GM21360 (cell line): ENCODE data around the gene LPP.
"Not testable (repeated sequence)": the region's sequence is repeated elsewhere in the genome, so short reads cannot be mapped to it uniquely, and the experiment has no call there.

Source experiments
- ATAC-seq: cut with Tn5 transposase; IDR thresholded peaks from one replicate; pipeline ENCODE4 v1.9.1; 2021; ENCODE audit warnings: mild to moderate bottlenecking, moderate library complexity; ENCODE audit not compliant: unreplicated experiment

LPP gene

DNA sequence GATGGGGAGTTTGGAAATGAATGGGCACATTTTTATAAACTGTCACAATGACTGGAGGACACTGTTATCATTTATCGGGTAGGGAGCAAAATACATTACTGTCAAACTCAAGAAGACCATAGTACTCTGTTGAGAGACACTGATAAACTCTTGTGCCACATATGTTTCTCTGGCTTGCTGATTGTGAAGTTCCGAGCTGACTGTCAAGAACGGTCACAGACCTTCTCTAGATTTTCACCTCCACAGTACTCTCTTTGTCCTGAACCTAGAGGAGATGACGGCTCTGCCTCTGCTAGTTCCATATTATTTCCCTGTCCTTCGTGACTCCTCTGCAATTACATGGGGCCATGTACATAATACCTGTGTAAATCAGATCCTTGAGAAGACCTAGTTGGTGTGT is 451.9 kb downstream of the LPP start:
- no peak for ATAC-seq

DNA sequence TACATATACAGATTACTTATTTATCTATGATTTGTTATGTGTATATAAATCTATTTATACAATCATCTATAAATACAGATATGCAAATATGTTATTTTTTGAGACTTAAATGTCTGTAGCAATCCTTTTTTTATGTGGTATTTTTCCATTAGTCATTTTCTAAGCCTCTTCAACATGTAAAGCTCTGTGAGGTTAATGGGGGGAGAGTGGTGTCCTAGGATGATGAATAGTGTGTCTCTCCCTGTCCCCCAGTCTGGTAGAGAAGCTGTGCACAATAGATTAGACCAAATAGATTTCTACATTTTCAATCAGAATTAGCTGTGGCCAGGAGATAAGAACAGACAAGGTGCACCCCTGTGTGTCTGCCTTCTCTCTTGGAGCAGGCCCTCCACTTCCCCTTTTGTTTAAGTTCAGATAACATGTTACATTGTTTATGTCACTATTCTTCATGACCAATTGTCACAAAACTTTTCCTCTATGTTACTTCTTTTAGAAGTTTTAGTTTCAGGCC is 453.9 kb downstream of the LPP start:
- ATAC-seq, result no peak

DNA sequence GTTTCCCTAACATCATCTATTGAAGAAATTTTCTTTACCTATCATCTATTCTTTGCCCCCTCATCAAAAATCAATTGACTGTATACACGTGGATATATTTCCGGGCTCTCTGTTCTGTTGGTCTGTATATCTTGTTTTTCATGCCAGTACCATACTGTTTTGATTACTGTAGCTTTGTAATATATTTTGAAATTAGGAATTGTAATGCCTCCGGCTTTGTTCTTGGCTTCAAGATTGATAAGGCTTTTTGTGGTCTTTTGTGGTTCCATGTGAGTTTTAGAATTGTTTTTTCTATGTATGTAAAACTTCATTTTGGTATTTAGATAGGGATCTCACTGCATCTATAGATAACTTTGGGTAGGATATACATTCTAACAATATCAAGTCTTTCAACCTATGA is 454.4 kb downstream of the LPP start:
- no peak for ATAC-seq

DNA sequence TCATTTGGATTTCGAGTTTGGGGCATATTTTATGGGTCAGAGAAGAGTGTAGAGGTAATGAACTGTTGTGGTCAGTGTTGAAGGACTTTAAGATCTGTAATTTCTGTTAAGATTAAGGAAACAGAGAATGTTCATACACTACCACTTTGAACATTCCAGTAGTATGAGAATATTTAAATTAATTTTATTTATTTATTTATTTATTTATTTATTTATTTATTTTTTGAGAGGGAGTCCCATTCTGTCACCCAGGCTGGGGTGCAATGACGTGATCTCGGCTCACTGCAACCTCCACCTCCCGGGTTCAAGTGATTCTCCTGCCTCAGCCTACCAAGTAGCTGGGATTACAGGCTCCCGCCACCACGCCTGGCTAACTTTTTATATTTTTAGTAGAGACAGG is 459.8 kb downstream of the LPP start:
- ATAC-seq, result not testable (repeated sequence)

DNA sequence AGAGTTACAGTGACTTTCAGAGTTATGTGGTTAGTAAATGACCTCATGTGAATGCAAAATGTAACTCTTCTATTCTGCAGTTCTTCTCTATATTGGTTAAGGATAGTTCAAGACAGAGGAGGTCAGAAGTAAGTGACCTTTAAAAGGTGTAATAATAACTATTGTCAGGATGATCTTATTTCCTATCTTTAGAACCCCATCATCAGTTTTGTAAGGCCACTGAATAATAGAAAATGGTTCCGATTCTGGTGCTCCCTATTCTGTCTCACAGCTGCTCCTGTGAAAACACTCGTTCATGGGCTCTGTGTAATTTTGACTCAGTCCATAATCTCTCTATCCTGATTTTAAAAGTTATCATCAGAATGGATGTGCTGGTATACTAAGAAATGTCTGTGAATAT is 463.3 kb downstream of the LPP start:
- no peak for ATAC-seq

DNA sequence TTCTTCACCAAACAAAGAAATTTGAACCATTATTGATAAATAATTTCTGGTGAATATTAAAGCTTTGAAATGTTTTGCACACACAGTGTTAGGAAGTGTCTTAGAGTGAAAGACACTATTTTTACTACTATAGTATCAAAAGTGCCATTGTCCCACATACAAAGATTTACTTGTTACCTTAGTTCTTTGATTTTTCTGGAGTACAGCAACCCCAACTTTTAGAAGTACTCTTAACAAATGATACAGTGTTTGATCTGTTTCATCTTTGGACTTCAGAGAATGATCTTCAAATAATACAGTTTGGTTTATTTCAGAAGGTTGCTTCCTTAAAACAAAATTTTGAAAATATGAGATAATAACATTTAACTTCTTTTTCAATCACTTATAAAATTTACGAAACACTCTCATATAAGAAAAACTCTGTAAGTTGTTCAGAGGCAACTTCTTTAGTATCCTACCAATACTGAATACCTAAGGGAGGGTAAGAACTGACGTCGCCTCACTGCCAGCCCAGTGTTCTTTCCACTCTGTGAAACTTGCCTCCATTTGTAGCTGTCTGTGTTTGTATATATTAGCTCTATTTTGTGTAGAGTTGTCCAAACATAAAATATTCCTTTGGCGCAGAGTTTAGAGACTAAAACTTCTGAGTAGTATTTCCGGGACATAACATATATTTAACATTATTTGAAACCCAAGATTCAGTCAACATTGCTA is 464.2 kb downstream of the LPP start:
- no peak for ATAC-seq

DNA sequence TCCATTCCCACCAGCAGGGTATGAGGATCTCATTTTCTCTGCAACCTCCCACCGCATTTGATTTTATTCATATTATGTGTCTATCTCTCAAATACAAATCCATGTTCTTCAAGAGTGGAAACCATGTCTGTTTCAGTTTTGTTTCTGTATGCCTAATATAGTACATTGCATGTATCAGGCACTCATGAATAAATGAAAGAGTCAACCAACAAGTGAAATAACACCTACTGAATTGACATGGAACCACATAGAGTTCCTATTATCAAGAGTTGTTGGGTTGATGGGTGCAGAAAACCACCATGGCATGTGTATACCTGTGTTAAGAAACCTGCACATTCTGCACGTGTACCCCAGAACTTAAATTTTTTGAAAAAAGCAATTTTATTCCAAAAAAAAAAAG is 466.8 kb downstream of the LPP start:
- ATAC-seq, result no peak

DNA sequence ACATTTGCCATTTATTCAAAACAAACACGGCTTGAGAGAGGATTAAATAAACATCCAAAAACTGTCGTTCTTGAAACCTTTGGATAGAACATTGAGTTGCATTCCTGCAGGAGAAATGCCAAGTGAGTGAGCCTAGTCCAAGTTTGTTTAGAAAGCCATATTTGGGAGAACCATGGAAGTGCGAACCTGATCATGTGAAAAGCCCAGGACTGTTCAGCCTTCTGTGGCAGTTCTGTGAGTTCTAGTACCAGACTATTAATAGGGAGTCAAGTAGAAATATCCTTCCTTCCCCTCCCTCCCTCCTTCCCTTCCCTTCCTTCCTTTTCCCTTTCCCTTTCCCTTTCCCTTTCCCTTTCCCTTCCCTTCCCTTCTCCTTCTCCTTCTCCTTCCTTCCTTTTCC is 470.4 kb downstream of the LPP start:
- ATAC-seq, result no peak

DNA sequence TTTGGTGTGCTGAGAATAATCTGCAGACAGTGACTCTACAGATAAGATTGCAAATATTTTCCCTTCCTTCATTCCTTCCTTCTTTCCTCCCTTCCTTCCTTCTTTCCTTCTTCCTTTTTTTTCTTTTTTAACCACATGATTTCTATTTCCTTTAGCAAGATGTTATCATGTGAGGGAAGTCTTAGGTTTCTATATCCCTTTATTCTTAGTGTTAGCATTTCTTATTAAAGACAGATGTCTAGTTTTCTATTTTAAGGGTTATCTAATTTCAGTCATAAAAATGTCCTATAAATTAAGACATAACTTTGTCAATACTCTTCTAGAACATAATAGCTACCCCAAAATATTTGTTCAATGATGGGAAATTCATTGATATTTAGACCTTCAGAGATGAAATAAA is 470.9 kb downstream of the LPP start:
- no peak for ATAC-seq

DNA sequence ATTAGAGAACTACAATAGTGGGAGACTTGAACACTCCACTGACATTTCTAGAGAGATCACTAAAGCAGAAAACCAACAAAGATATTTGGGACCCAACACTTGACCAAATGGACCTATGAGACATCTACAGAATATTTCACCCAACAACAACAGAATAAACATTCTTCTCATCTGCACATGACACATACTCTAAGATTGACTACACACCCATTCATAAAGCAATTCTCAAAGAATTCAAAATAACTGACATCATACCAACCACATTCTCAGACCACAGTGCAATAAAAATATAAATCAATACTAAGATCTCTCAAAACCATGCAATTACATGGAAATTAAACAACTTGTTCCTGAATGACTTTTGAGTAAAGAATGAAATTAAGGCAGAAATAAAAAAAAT is 473.7 kb downstream of the LPP start:
- no peak for ATAC-seq

DNA sequence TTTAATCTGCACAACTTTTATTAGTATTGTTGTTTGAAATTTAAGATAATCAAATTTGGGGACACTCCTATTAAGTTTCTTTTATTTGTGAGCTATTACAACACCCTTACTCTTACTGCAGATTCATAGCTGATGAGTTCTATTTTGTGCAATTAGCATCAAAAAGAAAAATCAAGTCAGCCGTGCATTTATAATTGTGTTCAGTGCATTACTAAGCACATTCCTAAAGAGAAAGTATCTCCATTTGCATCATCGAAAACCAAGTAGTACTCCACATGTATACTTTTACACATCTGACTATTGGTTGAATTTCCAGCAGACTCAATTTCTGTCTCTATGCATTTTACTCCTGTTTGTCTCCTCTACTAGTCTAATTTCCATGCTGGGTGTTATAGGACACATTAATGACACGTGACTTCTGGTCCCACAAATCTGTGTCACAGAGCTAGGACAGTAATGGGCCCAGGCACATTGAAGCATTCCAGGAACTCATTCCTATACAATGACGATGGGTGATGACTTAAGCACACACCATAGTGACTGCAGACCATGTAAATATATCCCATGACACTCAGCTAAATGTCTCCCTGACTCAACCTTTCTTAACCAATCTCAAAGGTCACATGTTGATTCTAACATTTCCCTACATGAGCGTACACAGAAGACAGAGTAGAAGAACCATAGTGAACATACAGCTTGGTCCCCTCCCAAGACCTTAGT is 477.5 kb downstream of the LPP start:
- ATAC-seq, result no peak

DNA sequence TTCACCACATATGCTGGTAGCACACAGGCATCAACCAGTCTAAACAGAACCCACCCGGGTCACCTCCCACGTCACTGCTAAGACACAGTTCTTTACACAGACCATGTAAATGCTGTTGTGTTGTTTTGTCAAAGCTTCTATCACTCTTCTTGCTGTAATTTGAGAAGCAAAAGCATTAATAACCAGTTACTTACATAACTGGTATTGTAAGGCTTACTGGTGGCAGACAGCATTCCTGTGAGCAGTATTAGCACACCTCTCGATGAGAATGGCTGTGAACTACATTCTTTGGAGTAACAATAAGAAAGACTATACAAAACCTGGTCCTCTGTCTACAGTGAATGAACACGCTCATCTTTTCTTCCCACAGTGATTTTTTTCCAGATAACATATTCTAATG is 479.2 kb downstream of the LPP start:
- ATAC-seq, result no peak

DNA sequence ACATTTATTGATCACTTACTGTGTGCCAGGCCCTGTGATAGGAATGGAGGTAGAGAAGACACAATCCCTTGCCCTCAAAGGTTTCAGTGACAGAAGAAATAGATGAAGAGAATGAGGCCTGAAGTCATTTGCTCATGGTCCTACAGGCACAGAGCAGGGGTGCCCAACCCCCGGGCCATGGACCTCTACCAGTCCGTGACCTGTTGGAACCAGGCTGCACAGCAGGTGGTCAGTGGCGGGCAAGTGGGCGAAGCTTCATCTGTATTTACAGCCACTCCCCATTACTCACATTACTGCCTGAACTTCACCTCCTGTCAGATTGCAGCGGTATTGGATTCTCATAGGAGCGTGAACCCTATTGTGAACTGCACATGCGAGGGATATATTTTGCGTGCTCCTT is 480.3 kb downstream of the LPP start:
- ATAC-seq, result no peak

DNA sequence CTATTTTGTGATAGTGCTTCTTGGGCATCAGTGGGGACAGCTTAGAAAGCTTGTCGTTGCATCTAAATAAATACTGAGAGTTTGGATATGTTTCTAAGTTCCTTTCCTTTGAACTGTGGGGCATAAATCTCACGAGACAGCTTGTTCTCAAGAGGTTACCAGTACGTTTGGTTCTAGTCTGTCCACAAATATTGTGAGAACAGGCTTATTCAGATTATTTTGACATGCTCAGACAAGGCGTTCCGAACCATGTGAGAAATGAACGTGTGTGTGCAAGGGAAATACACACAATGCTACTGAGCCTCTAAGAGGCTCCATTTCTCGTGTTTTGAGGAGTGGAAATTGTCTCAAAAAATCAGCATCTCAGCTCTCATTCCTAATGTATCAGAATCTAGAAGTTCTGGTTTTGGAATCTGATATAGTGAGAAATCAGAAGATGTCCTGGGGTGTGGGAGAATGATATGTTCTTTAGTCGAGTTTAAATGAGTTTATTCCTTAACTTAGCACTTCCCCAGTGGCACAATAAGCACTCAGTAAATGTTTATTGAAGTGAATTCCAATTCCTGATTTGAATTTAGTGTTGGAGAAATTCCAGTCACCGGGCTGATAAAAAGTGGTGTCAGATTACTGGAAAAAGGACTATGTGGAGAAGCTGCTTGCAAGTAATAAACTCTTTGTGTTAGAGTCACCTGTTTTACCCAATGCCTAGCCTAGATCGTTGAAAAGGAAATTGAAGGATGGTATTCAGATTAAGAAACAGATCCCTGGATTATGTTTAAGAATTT is 481.5 kb downstream of the LPP start:
- ATAC-seq, result no peak

DNA sequence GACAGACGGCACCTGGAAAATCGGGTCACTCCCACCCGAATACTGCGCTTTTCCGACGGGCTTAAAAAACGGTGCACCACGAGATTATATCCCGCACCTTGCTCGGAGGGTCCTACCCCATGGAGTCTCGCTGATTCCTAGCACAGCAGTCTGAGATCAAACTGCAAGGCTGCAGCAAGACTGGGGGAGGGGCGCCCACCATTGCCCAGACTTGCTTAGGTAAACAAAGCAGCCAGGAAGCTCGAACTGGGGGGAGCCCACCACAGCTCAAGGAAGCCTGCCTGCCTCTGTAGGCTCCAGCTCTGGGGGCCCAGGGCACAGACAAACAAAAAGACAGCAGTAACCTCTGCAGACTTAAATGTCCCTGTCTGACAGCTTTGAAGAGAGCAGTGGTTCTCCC is 482.3 kb downstream of the LPP start:
- ATAC-seq, result not testable (repeated sequence)

DNA sequence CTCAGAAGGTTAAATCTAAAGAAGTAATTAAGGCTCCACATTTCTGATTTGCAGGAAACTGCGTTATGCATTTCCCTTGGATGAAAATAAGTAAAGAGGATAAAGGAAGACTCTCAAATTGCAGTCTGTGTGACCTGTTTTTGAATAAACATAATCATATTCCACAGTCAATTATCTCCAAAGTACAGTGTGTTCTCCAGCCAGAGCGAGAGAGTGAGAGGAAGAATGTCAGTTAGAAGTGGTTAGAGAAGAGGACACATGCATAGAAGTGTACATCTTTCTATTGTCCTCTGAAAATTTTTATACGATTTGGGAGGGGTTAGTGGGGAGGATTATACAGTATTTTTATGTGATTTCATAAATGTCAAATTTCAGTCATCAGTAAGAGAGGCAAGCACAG is 487.1 kb downstream of the LPP start:
- ATAC-seq, result no peak

DNA sequence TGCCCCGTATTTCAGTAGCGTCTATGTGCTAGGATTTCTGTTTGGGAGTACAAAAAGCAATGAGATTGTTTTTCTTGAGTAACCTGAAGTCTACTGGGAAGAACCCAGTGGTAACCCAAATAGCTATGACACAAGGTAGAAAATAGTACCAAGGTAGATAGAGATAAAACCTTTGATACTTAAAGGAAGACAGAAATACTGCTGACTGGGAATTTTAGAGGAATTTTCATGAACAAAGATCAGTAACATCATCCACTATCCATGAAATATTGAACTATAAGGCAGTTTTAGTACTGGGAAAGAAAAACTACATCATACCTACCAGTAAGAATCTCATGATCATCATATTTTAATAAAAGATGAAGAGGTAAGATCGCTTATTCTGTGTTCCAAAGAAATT is 489.8 kb downstream of the LPP start:
- ATAC-seq, result no peak

DNA sequence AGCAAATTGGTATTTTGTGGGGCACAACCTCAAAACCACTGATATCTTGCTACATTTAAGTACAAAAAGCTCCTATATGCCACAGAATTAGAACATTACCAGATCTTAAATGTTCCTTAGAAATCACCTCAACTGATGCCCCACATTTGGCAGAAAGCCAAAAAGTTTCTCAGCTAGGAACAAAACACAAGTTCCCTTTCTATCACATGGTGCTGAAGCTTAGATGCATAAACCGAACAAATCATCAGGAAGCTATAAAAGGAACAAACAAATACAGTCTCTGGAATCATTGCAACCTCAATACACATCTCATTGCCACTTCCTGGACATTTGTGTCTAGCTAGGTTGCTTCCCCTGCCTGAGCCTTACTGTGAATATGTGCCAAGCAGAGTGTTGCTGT is 492.6 kb downstream of the LPP start:
- no peak for ATAC-seq

DNA sequence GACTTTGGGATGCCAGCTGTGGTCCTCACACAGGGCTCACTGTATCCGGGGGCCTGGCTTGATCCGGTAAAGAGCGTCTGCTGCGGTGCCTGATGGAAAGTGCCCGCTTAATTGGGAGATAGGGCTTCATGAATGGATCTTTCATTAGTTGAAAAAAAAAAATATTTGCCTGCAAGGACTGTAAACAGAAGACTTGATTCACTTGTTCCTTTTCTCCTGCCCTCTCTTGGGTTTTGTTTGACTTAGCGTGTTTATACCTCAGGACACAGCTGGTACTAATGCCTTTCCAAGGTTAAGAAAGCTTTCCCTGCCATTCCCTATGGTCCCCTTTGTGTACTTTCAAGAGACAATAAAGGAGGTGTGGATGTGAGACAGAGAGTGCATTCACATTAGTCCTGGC is 493.3 kb downstream of the LPP start:
- ATAC-seq, result no peak

DNA sequence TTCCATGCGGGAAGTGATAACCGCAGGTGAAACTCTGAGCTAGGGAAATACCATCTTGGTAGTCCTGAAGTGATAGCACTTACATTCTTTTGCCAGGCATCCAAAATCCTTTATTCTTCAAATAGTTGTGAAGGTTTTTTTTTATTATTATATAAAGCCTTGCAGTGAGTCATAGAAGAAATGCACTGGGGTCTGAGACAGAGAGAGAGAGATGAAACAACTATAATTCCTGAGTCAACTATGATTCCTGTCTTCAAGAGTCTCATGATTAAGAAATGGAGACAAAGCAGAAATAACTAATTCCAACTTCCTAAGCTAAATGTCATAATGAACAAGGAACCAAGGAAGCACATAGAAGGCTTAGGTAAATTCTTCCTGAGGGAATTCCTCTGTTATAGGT is 495.6 kb downstream of the LPP start:
- ATAC-seq, result no peak

DNA sequence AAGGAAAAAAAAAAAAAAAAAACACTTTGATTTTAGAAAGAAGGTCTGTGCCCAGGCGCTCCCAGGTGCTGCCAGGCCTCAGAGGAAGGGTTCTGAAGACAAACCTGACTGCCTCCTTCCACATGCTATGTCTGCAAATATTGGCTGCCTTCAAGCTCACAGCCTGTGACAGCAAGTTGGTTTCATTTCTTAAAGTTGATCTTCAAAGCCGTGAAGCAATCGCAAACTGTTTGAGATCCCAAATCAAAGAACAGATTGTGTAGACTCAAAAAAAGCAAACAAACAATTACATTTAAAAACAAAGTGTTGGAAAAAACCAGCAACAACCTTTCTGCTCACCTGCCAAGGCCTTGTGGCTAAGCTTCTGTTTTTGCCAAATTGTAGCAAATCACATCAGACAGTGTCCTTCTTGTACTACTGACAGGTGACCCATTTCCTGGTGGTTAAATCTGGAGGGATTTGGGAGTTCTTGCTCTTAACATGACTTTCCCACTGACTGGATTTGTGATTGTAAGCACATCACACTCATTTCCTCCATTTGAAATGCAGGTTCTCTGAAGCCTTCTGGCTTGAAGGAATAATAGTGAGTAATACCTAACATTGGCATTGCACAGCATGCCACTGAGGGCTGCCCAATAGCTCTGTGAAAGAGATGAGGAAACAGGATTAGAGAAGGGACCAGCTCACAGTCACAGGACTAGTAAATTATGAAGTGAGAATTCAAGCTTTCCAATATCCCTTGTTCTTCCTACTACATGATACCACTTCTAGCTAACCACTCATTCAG is 502.4 kb downstream of the LPP start:
- ATAC-seq, result no peak
